Measurements from ENCODE around the gene WIPF1.

The WIPF1 gene

GRCh38 chr2:174597345-174598047 lies at the start of gene WIPF1:
TSS of gene WIPF1 (minus strand) at chr2:174597804. CDS start at chr2:174585573, 12,231 bp downstream.
- no peak for DNase-seq (ENCODE audit: low spot score)

DNA sequence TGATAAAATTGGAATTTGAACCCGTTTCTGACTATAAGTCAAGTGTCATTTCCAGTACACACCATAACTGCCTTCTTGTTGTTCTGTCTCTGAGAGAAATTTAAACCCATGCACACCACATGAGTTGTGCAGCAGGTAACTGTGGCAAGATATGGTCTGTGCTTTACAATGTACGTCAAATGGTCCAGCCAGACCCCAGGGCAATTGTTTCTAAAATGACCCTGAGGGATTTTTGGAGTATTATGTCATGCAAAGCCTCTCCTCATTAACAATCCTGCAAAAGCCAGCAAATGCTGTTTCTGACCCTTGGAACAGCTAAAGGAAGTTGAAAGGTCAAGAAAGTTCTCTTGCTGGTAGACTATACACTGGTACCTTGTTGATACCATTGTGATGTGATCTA lies 47.7 kb upstream of the WIPF1 start:
- no peak for DNase-seq (ENCODE audit: low spot score)

- DNase-seq (ENCODE audit: low spot score) = no peak
Observed at GRCh38 chr2:174644406-174644805, 46.8 kb upstream of the WIPF1 start.

- no peak for DNase-seq (ENCODE audit: low spot score)
Observed at GRCh38 chr2:174643356-174643755, 45.8 kb upstream of the WIPF1 start.

- DNase-seq (ENCODE audit: low spot score) = no peak
Observed at GRCh38 chr2:174641168-174641567, 43.6 kb upstream of the WIPF1 start.

GRCh38 chr2:174636987-174637386 lies 39.4 kb upstream of the WIPF1 start:
- DNase-seq (ENCODE audit: low spot score) = no peak

DNA sequence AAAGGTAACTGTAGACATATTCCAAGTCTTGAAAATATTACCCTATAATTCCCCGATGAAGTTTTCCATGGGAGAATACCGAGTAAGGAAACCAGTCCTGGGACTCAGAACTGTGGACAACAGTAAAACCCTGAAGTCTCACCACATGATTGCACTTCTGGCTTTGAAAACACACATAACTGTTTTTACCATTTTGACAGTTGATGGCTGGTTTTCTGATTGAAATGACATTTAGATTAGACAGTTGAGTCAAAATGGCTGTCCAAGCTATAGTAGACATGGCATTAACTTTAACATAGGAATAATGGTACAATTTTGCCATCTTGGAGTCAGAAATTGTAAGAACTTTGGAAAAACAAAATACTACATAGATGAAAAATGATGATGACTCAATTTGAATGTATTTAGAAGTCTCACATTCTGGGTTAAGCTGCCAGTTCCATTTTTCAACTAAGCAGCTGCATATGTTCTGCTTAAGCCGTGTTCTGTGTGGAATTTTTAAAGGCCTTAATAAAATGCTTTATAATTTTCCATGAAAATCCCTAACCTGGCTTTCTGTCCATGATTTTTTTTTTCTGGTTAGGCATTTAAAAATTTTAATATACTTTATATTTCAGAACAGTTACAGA lies 38.3 kb upstream of the WIPF1 start:
- no peak for DNase-seq (ENCODE audit: low spot score)

- no peak for DNase-seq (ENCODE audit: low spot score)
Observed at GRCh38 chr2:174635015-174635593, 37.5 kb upstream of the WIPF1 start.

DNA sequence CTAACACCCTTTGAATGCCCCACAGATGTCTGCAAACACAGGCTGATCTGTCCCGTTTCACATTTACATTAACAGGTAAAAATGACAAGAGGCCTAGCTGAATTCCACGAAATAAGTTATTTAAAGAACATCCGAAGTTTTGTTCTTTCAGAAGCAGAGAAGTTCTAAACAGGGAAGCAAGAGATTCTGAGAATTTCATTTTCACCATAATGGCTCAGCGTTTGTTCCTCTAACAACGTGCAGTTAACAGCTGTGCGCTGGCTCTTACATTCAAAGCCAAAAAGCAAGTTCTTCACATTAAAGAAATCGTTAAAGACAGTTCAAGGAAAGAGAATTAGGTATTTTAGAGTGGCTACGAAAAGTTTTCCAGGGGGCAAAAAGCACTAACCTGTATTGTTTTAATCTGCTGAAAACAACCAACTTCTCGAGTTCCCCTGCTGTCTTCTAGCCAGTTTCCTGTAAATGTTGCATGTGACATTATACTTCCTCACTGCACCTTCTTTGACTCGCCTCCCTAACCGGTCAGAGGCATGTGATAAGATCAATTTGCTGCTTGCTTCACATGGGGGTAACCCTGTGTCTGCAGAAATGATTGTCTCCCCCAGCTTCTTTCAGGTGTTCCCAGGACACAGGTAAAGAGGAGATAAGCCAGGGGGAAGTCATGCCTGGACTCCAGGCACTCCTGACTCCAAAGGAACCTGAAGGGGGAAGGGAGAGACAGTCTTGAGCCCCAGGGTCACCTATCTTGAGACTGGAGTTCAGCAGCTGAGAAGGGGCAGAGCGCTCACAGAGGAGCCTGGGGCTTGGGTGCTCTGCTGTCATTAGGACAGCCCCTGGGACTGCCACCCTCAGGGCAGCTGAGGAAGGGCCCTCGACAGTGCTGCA lies 36.8 kb upstream of the WIPF1 start:
- DNase-seq (ENCODE audit: low spot score) = no peak

- no peak for DNase-seq (ENCODE audit: low spot score)
Observed at GRCh38 chr2:174633623-174633930, 36.0 kb upstream of the WIPF1 start.

- DNase-seq (ENCODE audit: low spot score) = no peak
Observed at GRCh38 chr2:174632841-174633622, 35.4 kb upstream of the WIPF1 start.

GRCh38 chr2:174631009-174631981 lies 33.7 kb upstream of the WIPF1 start:
- no peak for DNase-seq (ENCODE audit: low spot score)

DNA sequence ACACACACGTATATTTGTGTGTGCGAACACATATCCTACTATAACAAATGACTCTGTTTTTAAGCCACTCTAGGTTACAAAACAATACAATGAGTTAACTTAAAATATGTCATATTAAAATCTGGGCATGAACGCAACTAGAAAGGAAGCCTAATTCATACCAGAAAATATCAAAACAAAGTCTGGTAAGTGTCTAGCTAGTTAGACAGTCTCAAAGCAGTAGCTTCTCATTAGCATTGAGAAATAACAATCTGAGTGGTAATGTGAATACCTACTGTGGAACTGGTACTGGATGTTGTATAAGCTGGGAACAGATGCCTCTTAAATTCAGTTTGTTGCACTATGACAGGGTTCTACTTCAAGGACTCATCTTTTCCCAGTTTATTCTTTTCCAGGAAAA lies 32.5 kb upstream of the WIPF1 start:
- DNase-seq (ENCODE audit: low spot score) = no peak

- no peak for DNase-seq (ENCODE audit: low spot score)
Observed at GRCh38 chr2:174629506-174629905, 31.9 kb upstream of the WIPF1 start.

DNA sequence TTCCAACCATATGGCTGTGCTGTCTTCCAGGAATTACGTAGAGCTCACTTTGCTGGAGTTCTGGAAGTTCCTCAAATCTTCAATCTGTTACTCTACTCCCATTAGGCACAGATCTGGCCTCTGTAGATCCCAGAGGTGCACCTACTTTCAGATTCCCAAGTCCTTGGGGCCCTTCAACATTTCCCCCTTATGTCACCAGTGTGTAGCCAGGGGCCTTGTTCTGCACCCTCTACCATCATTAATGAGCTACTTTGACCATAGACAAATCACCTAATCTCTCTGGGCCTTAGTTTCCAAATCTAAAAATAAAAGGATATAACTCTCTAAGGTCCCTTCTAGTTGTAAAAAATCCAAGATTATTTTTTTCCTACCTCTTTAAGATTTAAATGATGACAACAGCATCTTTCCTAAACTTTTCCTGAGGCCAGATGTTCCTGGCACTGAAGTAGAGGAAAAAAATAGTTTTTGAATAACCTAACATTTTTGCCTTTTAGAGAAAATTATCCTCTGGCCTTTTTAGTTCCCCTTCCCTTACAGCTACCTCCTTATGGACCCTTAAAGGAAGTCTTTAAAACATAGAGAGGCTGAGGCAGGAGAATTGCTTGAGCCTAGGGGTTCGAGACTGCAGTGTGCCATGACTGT lies 31.0 kb upstream of the WIPF1 start:
- no peak for DNase-seq (ENCODE audit: low spot score)

DNA sequence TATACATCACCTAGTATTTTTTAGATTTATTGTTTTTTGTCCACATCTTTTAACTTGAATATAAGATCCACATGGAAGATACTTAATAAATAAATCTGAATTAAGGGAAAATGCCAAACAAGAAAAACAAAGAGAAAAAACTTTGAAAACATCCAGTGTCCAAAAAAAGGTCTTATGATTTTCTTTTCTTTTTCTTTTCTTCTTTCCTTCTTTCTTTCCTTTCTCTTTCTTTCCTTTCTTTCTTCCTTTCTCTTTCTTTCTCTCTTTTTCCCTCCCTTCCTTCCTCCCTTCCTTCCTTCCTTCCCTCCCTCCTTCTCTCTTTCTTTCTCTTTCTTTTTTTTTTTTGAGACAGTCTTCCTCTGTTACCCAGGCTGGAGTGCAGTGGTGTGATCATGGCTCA lies 29.6 kb upstream of the WIPF1 start:
- no peak for DNase-seq (ENCODE audit: low spot score)

DNA sequence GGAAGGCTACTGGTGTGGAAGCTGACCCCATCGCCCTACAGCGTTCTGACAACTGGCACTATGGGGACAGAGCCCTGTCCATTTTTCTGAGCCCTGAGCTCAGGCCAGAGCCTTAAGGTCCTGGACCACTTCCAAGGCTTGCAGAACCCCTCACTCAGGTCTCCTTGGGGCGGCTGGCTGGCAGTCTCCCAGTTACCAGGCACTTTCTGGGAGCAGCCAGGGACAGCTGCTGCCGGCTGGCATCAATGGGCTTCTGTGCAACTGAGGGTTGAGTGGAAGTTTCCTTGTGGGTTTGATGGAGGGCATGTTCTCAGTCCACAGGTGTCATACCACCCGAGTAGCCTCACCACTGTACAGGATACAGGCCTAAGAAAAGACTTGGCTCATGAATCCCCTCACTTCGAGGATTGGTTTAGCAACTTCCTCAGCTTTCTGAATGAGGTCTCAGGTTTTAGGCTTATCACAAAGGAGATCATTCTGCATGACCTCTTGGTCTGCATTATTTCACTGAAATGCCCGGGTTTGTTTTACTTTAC lies 27.4 kb upstream of the WIPF1 start:
- DNase-seq (ENCODE audit: low spot score) = no peak

DNA sequence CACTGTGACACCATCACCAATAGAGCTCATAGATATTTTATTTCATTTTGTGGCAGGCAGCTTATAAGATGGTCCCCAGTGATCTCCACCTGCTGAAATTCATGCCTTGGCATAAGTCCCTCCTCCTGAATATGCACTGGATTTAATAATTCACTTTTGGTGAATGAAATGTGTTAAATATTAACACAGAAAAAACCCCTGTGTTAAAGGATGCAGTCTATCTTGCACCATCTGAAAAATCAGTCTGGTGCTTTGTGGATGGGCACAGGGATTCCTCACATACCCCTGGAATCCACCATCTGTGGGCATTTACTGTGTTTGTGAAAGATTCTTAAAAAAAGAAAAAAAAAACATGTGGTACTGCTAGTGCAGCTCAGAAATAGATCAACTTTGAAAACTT lies 26.1 kb upstream of the WIPF1 start:
- DNase-seq (ENCODE audit: low spot score) = no peak

GRCh38 chr2:174623106-174623637 lies 25.6 kb upstream of the WIPF1 start:
- DNase-seq (ENCODE audit: low spot score) = no peak

DNA sequence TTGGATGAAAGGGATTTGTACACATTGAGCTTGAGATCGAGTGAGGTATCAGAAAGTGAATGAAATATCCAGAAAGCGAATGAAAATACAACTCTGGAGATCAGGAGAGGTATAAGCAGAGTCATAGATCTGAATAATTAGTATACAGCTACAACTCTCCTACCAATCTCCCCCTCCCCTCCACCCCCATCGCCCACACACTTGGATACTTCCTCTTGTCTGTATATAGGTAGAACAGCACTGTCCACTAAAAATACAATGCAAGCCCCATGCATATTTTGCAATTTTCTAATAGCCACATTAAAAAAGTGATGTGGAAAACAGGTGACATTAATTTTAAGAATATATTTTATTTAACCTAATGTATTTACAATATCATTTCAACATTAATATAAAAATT lies 23.7 kb upstream of the WIPF1 start:
- no peak for DNase-seq (ENCODE audit: low spot score)
